Esophagus muscularis mucosa (tissue), 4 donors: Measurements from ENCODE around the gene ANO3.

Experiments
- CTCF ChIP-seq, 3 experiments: fragments of 200-600 bp in 2 of 3; fragments of 450-650 bp in 1 of 3; sonication (generic) in 2 of 3; IDR thresholded peaks; one replicate each; pipeline ENCODE4 v1.5.1; 2017 to 2019; ENCODE audit warnings: antibody characterized with exemption in 3 of 3, mild to moderate bottlenecking in 2 of 3, moderate library complexity in 1 of 3
- EP300 ChIP-seq: sonication (generic); formaldehyde crosslinking; IDR thresholded peaks from one replicate; pipeline ENCODE4 v1.6.1; 2017; ENCODE audit warnings: antibody characterized with exemption
- POLR2A ChIP-seq: fragments of 450-650 bp; IDR thresholded peaks from one replicate; pipeline ENCODE4 v1.6.1; 2017; ENCODE audit warnings: antibody characterized with exemption, moderate library complexity, mild to moderate bottlenecking, low read depth
- POLR2AphosphoS5 ChIP-seq, 2 donors: sonication (generic); formaldehyde crosslinking; IDR thresholded peaks; one replicate each; pipeline ENCODE4 v1.6.1; 2017; ENCODE audit warnings: antibody characterized with exemption in 2 of 2

GRCh38 chr11:26330262-26330661 lies 1.7 kb upstream of the ANO3 start:
- TF ChIP-seq CTCF (IDR thresholded peaks at IDR 0.05) (no peak), POLR2AphosphoS5 (IDR thresholded peaks at IDR 0.05) (no peak), EP300 (no peak), POLR2A (no peak)
